ENCODE measurements around the gene RBBP8NL. TPM values are rescaled to one million over a fixed set of nuclear protein-coding genes. Genes with fewer than 3 reads are reported as not detected.

Gene RBBP8NL
- total RNA-seq, 4 donors from 2014 or later: 1.1 to 6.0 (median 4.6) TPM

GRCh38 chr20:62411479-62412193 lies 15.7 kb downstream of the RBBP8NL start:
- Histone ChIP-seq H3K4me3 (replicated peaks in 1 of 3) (no peak overlapping the region), H3K36me3 (no peaks in the 10 kb centered on the region), H3K4me1 (peaks cover 25 to 34% of the 10 kb centered on the region in 2 donors), H3K27ac (no peak overlapping the region), H3K27me3 (no peaks in the 10 kb centered on the region), H3K9me3 (no peaks in the 10 kb centered on the region)
- TF ChIP-seq CTCF (IDR thresholded peaks at IDR 0.05) (no peak), POLR2A (IDR thresholded peaks at IDR 0.05) (no peak)
- DNase-seq: no peak
- intact Hi-C loops (cut with DNase I): no loop called here
- 92 to 93% methylated on average over 6 to 9 of the region's 24 CpGs for WGBS, 2 donors

GRCh38 chr20:62410746-62411478 lies 16.4 kb downstream of the RBBP8NL start:
- 90 to 91% methylated on average over 6 to 19 of the region's 19 CpGs for WGBS, 2 donors
- H3K4me3 ChIP-seq (replicated peaks in 1 of 3): no peak overlapping the region

GRCh38 chr20:62409931-62410745 lies 17.2 kb downstream of the RBBP8NL start:
- intact Hi-C loops (cut with DNase I): loop anchor here (5.0 kb wide), 1 partner anchor 173 kb away; the partner anchor contains the start of gene OSBPL2
- H3K4me3 ChIP-seq (replicated peaks in 1 of 3): no peak overlapping the region
- H3K27me3 ChIP-seq: no peaks in the 10 kb centered on the region
- TF ChIP-seq POLR2A (IDR thresholded peaks at IDR 0.05) (no peak), CTCF (IDR thresholded peaks at IDR 0.05) (peak in 5 of 6 experiments; percentile 31 to 71 (median 60))
- H3K27ac ChIP-seq: peak overlapping the region; percentile 29 to 84 (median 68)
- WGBS, 2 donors: 7% methylated on average over 12 to 23 of the region's 30 CpGs
- no peaks in the 10 kb centered on the region for H3K36me3 ChIP-seq
- peaks cover 36 to 47% of the 10 kb centered on the region in 2 donors for H3K4me1 ChIP-seq
- H3K9me3 ChIP-seq: no peaks in the 10 kb centered on the region
- DNase-seq: peak; percentile 98

More at GRCh38 chr20:62410746-62411478, 16.4 kb downstream of the RBBP8NL start:
- peaks cover 32 to 40% of the 10 kb centered on the region in 2 donors for H3K4me1 ChIP-seq
- H3K27me3 ChIP-seq: no peaks in the 10 kb centered on the region
- DNase-seq: no peak
- peak overlapping the region; percentile 29 to 84 (median 68) for H3K27ac ChIP-seq
- H3K9me3 ChIP-seq: no peaks in the 10 kb centered on the region
- no peaks in the 10 kb centered on the region for H3K36me3 ChIP-seq
- intact Hi-C loops (cut with DNase I): no loop called here
- TF ChIP-seq CTCF (IDR thresholded peaks at IDR 0.05) (no peak), POLR2A (IDR thresholded peaks at IDR 0.05) (no peak)

GRCh38 chr20:62409086-62409853 lies 18.1 kb downstream of the RBBP8NL start:
- 70 to 78% methylated on average over 10 to 12 of the region's 12 CpGs for WGBS, 2 donors
- no peak for DNase-seq
- peaks cover 36 to 47% of the 10 kb centered on the region in 2 donors for H3K4me1 ChIP-seq
- H3K27ac ChIP-seq: peak overlapping the region; percentile 11 to 84 (median 51)
- H3K4me3 ChIP-seq (replicated peaks in 1 of 3): no peak overlapping the region
- no peaks in the 10 kb centered on the region for H3K9me3 ChIP-seq
- H3K27me3 ChIP-seq: no peaks in the 10 kb centered on the region
- intact Hi-C loops (cut with DNase I): loop anchor here (5.0 kb wide), 1 partner anchor 172 kb away; the partner anchor contains the start of gene OSBPL2
- TF ChIP-seq CTCF (IDR thresholded peaks at IDR 0.05) (no peak), POLR2A (IDR thresholded peaks at IDR 0.05) (no peak)
- H3K36me3 ChIP-seq: no peaks in the 10 kb centered on the region
